ENCODE data around the gene PREPL. TPM values are rescaled to one million over a fixed set of nuclear protein-coding genes. Genes with fewer than 3 reads are reported as not detected.

Gene PREPL
- total RNA-seq, 1 donor, result 68.2 TPM

DNA sequence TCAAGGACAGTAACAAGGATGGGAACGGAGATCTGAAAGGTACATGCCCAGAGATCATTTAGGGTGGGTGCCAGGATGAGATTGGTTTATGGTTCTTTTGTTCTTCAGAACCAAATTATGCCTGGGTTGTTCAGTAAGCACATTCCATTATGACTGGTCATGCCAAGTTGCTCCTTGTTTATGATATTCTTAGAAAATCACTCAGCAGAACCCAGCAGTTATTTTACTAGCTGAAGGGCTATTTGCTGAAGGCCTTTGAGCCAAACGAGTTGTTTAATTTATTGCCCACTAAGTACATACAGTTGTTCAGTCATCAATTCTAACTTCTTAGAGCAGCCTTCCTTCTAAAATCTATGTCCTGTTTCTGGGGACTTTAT is 85.4 kb downstream of the PREPL start:
- no peak overlapping the region for H3K4me3 ChIP-seq (ENCODE audit: low read depth, low read length)
- TF ChIP-seq, protein P1, sequence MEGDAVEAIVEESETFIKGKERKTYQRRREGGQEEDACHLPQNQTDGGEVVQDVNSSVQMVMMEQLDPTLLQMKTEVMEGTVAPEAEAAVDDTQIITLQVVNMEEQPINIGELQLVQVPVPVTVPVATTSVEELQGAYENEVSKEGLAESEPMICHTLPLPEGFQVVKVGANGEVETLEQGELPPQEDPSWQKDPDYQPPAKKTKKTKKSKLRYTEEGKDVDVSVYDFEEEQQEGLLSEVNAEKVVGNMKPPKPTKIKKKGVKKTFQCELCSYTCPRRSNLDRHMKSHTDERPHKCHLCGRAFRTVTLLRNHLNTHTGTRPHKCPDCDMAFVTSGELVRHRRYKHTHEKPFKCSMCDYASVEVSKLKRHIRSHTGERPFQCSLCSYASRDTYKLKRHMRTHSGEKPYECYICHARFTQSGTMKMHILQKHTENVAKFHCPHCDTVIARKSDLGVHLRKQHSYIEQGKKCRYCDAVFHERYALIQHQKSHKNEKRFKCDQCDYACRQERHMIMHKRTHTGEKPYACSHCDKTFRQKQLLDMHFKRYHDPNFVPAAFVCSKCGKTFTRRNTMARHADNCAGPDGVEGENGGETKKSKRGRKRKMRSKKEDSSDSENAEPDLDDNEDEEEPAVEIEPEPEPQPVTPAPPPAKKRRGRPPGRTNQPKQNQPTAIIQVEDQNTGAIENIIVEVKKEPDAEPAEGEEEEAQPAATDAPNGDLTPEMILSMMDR (IDR thresholded peaks at IDR 0.05; ENCODE audit: insufficient read depth, low read depth, low read length), result no peak
- peak; percentile 53 for DNase-seq (ENCODE audit: low read depth)

DNA sequence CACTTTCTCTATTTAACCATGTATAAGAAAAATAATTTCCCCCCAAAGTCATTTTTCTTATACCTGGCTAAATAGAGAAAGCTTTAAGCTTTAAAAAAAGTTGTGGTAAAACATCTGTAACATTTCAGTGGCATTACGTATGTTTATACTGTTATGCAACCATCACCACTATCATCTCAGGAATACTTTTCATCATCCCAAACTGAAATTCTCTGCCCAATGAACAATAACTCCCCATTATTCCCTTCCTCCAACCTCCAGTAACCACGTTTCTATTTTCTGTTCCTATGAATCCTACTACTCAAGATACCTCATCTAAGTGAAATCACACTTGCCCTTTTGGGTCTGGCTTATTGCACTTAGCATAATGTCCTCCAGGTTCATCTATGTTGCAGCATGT is 87.7 kb downstream of the PREPL start:
- TF ChIP-seq, protein P1 (IDR thresholded peaks at IDR 0.05; ENCODE audit: insufficient read depth, low read depth, low read length), result no peak
- peak; percentile 63 for DNase-seq (ENCODE audit: low read depth)
- H3K4me3 ChIP-seq (ENCODE audit: low read depth, low read length), result no peak overlapping the region

GRCh38 chr2:44273076-44273475 is 88.2 kb downstream of the PREPL start:
- no peak for DNase-seq (ENCODE audit: low read depth)
- TF ChIP-seq, protein P1 (IDR thresholded peaks at IDR 0.05; ENCODE audit: insufficient read depth, low read depth, low read length), result no peak
- no peak overlapping the region for H3K4me3 ChIP-seq (ENCODE audit: low read depth, low read length)

- TF ChIP-seq, protein P1 (IDR thresholded peaks at IDR 0.05; ENCODE audit: insufficient read depth, low read depth, low read length), result no peak
- DNase-seq (ENCODE audit: low read depth), result no peak
These were observed 90.0 kb downstream of the PREPL start for GRCh38 chr2:44271296-44271695.

GRCh38 chr2:44269831-44270230 is 91.5 kb downstream of the PREPL start:
- no peak for DNase-seq (ENCODE audit: low read depth)
- H3K4me3 ChIP-seq (ENCODE audit: low read depth, low read length), result no peak overlapping the region
- TF ChIP-seq, protein P1 (IDR thresholded peaks at IDR 0.05; ENCODE audit: insufficient read depth, low read depth, low read length), result no peak

More at GRCh38 chr2:44271296-44271695, 90.0 kb downstream of the PREPL start:
- no peak overlapping the region for H3K4me3 ChIP-seq (ENCODE audit: low read depth, low read length)

- no peak overlapping the region for H3K4me3 ChIP-seq (ENCODE audit: low read depth, low read length)
- peak; percentile 35 for DNase-seq (ENCODE audit: low read depth)
- TF ChIP-seq, protein P1 (IDR thresholded peaks at IDR 0.05; ENCODE audit: insufficient read depth, low read depth, low read length), result no peak
These were observed 93.3 kb downstream of the PREPL start for GRCh38 chr2:44267796-44268648.

Other genes starting within 250 kb of the PREPL start
- gene PPM1B, start 192.6 kb downstream of the PREPL start, total RNA-seq, result 20.6 and 25.9 TPM in 2 replicates
- gene SLC3A1, start 86.0 kb downstream of the PREPL start, total RNA-seq, result under 0.01 and 0.32 TPM in 2 replicates
- gene CAMKMT, start 453 bp upstream of the PREPL start, total RNA-seq, result 8.7 and 9.9 TPM in 2 replicates

Measured in fibroblast of villous mesenchyme (primary cell).